Measurements from ENCODE around the gene MACROH2A1. TPM values are rescaled to one million over a fixed set of nuclear protein-coding genes. Genes with fewer than 3 reads are reported as not detected.
A peak's percentile ranks its signal among the peaks of the same experiment; 100 is the strongest.

Gene MACROH2A1
- total RNA-seq, 1 donor from 2014 or later, result 103 TPM

GRCh38 chr5:135386096-135386495 lies 12.9 kb downstream of the MACROH2A1 start:
- H3K36me3 ChIP-seq, result peaks cover 40% of the 10 kb centered on the region
- peak overlapping the region; percentile 83 for H3K27ac ChIP-seq (replicated peaks)
- DNase-seq, result no peak
- no peak for TF ChIP-seq CTCF (IDR thresholded peaks at IDR 0.05; ENCODE audit: borderline replicate concordance)
- intact Hi-C loops (cut with micrococcal nuclease), result no loop called here
- no peaks in the 10 kb centered on the region for H3K27me3 ChIP-seq (ENCODE audit: low read depth)
- H3K9me3 ChIP-seq (replicated peaks), result no peaks in the 10 kb centered on the region
- no peak overlapping the region for H3K4me3 ChIP-seq
- H3K4me1 ChIP-seq, result peaks cover 94% of the 10 kb centered on the region

DNA sequence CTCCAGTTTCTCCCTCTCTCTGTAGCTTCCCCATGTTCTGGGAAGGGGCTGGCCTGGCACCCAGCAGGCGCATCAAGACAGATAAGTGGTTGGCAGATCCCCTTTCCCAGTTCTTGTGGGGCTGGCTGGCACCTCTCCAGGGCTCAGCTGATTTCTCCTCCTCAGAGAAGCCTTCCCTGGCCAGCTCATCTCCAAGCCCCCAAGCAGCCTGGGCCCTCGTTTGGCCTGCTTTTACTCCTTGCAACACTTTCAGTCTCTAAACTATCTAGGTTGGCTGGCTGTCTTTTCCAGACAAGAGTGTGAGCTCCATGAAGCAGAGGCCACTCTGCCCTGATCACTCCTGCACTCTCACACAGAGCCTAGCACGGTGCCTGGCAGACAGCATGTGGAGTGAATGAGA lies 13.5 kb downstream of the MACROH2A1 start:
- TF ChIP-seq CTCF (IDR thresholded peaks at IDR 0.05; ENCODE audit: borderline replicate concordance), result no peak
- Histone ChIP-seq H3K9me3 (replicated peaks) (no peaks in the 10 kb centered on the region), H3K4me1 (peaks cover 93% of the 10 kb centered on the region), H3K27ac (replicated peaks) (peak overlapping the region; percentile 83), H3K36me3 (peaks cover 40% of the 10 kb centered on the region), H3K27me3 (ENCODE audit: low read depth) (no peaks in the 10 kb centered on the region), H3K4me3 (no peak overlapping the region)
- intact Hi-C loops (cut with micrococcal nuclease), result no loop called here
- DNase-seq, result no peak

GRCh38 chr5:135384898-135385297 lies 14.1 kb downstream of the MACROH2A1 start:
- H3K9me3 ChIP-seq (replicated peaks), result no peaks in the 10 kb centered on the region
- H3K4me3 ChIP-seq, result no peak overlapping the region
- TF ChIP-seq CTCF (IDR thresholded peaks at IDR 0.05; ENCODE audit: borderline replicate concordance), result no peak
- H3K4me1 ChIP-seq, result peaks cover 93% of the 10 kb centered on the region
- no peak for DNase-seq
- peaks cover 40% of the 10 kb centered on the region for H3K36me3 ChIP-seq
- H3K27ac ChIP-seq (replicated peaks), result peak overlapping the region; percentile 83
- intact Hi-C loops (cut with micrococcal nuclease), result no loop called here
- no peaks in the 10 kb centered on the region for H3K27me3 ChIP-seq (ENCODE audit: low read depth)

DNA sequence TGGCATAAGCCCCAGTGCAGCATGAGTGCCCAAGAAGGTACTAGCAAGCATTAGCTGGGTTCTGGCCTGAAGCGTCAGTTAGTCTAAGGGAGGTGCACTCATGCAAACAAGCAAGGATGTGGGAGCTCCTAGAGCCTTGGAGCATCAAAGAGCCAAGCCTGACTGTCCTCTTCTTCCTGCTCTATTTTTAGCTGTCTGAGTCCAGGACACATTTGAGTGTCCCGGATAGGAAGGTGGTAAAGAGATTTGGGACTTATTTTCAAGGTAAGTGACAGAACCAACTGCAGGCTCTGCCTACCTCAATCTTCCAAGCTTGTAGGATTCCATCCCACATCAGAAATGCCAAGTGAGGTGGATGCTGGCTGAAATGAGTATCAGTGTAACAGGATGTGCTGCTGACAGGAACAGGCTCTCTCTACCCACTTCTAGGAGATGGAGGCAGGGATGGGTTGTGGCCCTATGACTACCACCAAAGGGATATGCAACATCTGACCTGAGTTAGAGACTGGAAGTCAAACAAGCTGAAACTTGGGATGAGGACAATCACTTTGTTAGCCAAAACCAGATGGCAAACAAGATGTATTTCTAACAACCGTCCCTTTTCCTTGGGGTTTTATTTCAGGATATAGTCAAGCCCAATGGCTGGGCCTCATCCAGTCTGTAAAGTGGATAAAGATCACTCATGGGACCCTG lies 15.1 kb downstream of the MACROH2A1 start:
- no peak for DNase-seq
- Histone ChIP-seq H3K27ac (replicated peaks) (peak overlapping the region; percentile 83), H3K27me3 (ENCODE audit: low read depth) (no peaks in the 10 kb centered on the region), H3K4me3 (no peak overlapping the region), H3K4me1 (peaks cover 93% of the 10 kb centered on the region), H3K36me3 (peaks cover 43% of the 10 kb centered on the region), H3K9me3 (replicated peaks) (no peaks in the 10 kb centered on the region)
- TF ChIP-seq CTCF (IDR thresholded peaks at IDR 0.05; ENCODE audit: borderline replicate concordance), result no peak
- intact Hi-C loops (cut with micrococcal nuclease), result no loop called here

GRCh38 chr5:135382981-135383380 lies 16.1 kb downstream of the MACROH2A1 start:
- Histone ChIP-seq H3K27ac (replicated peaks) (peak overlapping the region; percentile 38), H3K36me3 (peaks cover 43% of the 10 kb centered on the region)
- intact Hi-C loops (cut with micrococcal nuclease), result no loop called here

More at GRCh38 chr5:135382981-135383380, 16.1 kb downstream of the MACROH2A1 start:
- Histone ChIP-seq H3K27me3 (ENCODE audit: low read depth) (no peaks in the 10 kb centered on the region), H3K9me3 (replicated peaks) (no peaks in the 10 kb centered on the region), H3K4me1 (peaks cover 93% of the 10 kb centered on the region), H3K4me3 (no peak overlapping the region)
- TF ChIP-seq CTCF (IDR thresholded peaks at IDR 0.05; ENCODE audit: borderline replicate concordance), result no peak
- no peak for DNase-seq

Data from left ventricle myocardium inferior (tissue), 1 donor.